Gastroesophageal sphincter (tissue), 4 donors: Measurements from ENCODE around the gene CAMKK1. TPM values are rescaled to one million over a fixed set of nuclear protein-coding genes. Genes with fewer than 3 reads are reported as not detected.

Experiments used
- ATAC-seq: fragments of 150-250 bp; one replicate; pipeline ENCODE4 v1.9.1; 2016; ENCODE audit warnings: mild to moderate bottlenecking, moderate library complexity
- H3K27ac ChIP-seq, 4 donors: fragments of 200-600 bp; sonication (generic) in 3 of 4; 1 replicate in 3 of 4; 2 replicates in 1 of 4; pipeline ENCODE4 v1.5.1; 2016 to 2019
- H3K27me3 ChIP-seq: fragments of 200-600 bp; sonication (generic); one replicate; pipeline ENCODE4 v1.5.1; 2019
- H3K36me3 ChIP-seq, 2 donors: fragments of 200-600 bp; sonication (generic); one replicate each; pipeline ENCODE4 v1.5.1; 2019; ENCODE audit warnings: control low read depth in 1 of 2
- H3K4me1 ChIP-seq, 3 donors: fragments of 200-600 bp; sonication (generic); 1 replicate in 2 of 3; 2 replicates in 1 of 3; pipeline ENCODE4 v1.5.1; 2016 to 2019; ENCODE audit warnings: control low read depth in 2 of 3
- H3K4me3 ChIP-seq, 2 donors: fragments of 200-600 bp; sonication (generic); one replicate each; pipeline ENCODE4 v1.5.1; 2019; ENCODE audit warnings: mild to moderate bottlenecking in 1 of 2, moderate library complexity in 1 of 2
- H3K9me3 ChIP-seq, 3 donors: fragments of 200-600 bp; sonication (generic); one replicate each; pipeline ENCODE4 v1.5.1; 2017 to 2019; ENCODE audit warnings: control low read depth in 2 of 3
- EP300 ChIP-seq: sonication (generic); formaldehyde crosslinking; IDR thresholded peaks from one replicate; pipeline ENCODE4 v1.6.1; 2017; ENCODE audit warnings: antibody characterized with exemption, mild to moderate bottlenecking
- POLR2A ChIP-seq, 2 donors: fragments of 450-650 bp; IDR thresholded peaks; one replicate each; pipeline ENCODE4 v1.6.1; 2017; ENCODE audit warnings: antibody characterized with exemption in 2 of 2, mild to moderate bottlenecking in 2 of 2, moderate library complexity in 1 of 2
- POLR2AphosphoS5 ChIP-seq: sonication (generic); formaldehyde crosslinking; IDR thresholded peaks from one replicate; pipeline ENCODE4 v1.6.1; 2017; ENCODE audit warnings: antibody characterized with exemption
- WGBS, 2 donors: methylation state at CpG; one replicate each; pipeline ENCODE4 v1.1.5; 2018; ENCODE audit warnings: low coverage in 1 of 2; 5-methylcytosine and 5-hydroxymethylcytosine counted together
- total RNA-seq, 4 donors: library from RNA; depleted of rRNA; stranded (reverse); fragments of >200 nt; gene quantifications; one replicate each; pipeline ENCODE4 v1.1.0, GENCODE V29; 2016
- TF ChIP-seq, protein P1 (sequence below), 4 experiments: fragments of 200-600 bp in 2 of 4; fragments of 450-650 bp in 2 of 4; sonication (generic) in 1 of 4; IDR thresholded peaks; one replicate each; pipeline ENCODE4 v1.5.1; 2017 to 2019; ENCODE audit warnings: antibody characterized with exemption in 4 of 4, mild to moderate bottlenecking in 2 of 4, moderate library complexity in 2 of 4

The CAMKK1 gene
- total RNA-seq, 4 donors from 2014 or later: 3.4 to 7.1 (median 3.8) TPM

DNA sequence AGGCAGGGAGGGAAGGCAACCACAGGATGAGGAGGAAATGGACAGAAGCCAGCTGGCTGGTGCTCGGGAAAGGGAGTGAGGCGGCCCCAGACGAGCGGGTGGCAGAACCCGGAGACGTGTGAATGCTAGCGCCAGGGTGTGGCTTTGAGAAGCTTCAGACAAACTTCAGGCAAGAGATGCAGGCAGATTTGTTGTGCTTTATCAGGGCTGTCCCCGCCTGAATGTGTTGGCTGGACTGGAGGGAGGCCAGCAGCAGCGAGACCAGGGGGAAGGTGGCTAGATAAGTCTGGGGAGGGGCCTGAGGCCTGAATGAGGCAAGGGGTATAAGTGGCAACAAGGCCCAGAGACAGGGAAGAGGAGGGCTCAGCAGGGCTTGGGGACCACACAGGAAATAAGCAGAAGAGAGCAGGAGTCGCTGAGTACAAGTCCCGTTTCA lies 22.0 kb downstream of the CAMKK1 start:
- Histone ChIP-seq H3K4me3 (no peak overlapping the region), H3K36me3 (peaks cover 0 to 50% of the 10 kb centered on the region in 2 donors), H3K9me3 (no peaks in the 10 kb centered on the region), H3K4me1 (no peaks in the 10 kb centered on the region), H3K27me3 (no peaks in the 10 kb centered on the region), H3K27ac (peak overlapping the region in 1 of 4 donors; percentile 16)
- TF ChIP-seq, protein P1, sequence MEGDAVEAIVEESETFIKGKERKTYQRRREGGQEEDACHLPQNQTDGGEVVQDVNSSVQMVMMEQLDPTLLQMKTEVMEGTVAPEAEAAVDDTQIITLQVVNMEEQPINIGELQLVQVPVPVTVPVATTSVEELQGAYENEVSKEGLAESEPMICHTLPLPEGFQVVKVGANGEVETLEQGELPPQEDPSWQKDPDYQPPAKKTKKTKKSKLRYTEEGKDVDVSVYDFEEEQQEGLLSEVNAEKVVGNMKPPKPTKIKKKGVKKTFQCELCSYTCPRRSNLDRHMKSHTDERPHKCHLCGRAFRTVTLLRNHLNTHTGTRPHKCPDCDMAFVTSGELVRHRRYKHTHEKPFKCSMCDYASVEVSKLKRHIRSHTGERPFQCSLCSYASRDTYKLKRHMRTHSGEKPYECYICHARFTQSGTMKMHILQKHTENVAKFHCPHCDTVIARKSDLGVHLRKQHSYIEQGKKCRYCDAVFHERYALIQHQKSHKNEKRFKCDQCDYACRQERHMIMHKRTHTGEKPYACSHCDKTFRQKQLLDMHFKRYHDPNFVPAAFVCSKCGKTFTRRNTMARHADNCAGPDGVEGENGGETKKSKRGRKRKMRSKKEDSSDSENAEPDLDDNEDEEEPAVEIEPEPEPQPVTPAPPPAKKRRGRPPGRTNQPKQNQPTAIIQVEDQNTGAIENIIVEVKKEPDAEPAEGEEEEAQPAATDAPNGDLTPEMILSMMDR (IDR thresholded peaks at IDR 0.05): no peak
- TF ChIP-seq POLR2AphosphoS5: no peak
- no peak for TF ChIP-seq EP300
- no peak for TF ChIP-seq POLR2A (IDR thresholded peaks at IDR 0.05)
- ATAC-seq: no peak
- WGBS, 2 donors: 60 to 82% methylated on average over 2 to 10 of the region's 11 CpGs

GRCh38 chr17:3867606-3868005 lies 25.2 kb downstream of the CAMKK1 start:
- 63% methylated on average over 5 of the region's 11 CpGs; no CpG with 5 or more reads in 1 of the 2 donors for WGBS, 2 donors
- no peak for ATAC-seq
- Histone ChIP-seq H3K9me3 (no peaks in the 10 kb centered on the region), H3K27ac (no peak overlapping the region), H3K4me1 (peaks cover 0 to 10% (median 0%) of the 10 kb centered on the region in 3 donors), H3K36me3 (peaks cover 0 to 17% of the 10 kb centered on the region in 2 donors), H3K27me3 (no peaks in the 10 kb centered on the region), H3K4me3 (no peak overlapping the region)
- no peak for TF ChIP-seq POLR2AphosphoS5
- no peak for TF ChIP-seq POLR2A (IDR thresholded peaks at IDR 0.05)
- TF ChIP-seq, protein P1 (IDR thresholded peaks at IDR 0.05): no peak
- no peak for TF ChIP-seq EP300

- Histone ChIP-seq H3K27ac (no peak overlapping the region), H3K36me3 (peaks cover 0 to 14% of the 10 kb centered on the region in 2 donors), H3K9me3 (no peaks in the 10 kb centered on the region), H3K4me3 (no peak overlapping the region), H3K27me3 (no peaks in the 10 kb centered on the region), H3K4me1 (peaks cover 0 to 10% (median 0%) of the 10 kb centered on the region in 3 donors)
- 70% methylated on average over 12 of the region's 17 CpGs; no CpG with 5 or more reads in 1 of the 2 donors for WGBS, 2 donors
- TF ChIP-seq, protein P1 (IDR thresholded peaks at IDR 0.05): no peak
- TF ChIP-seq EP300: no peak
- TF ChIP-seq POLR2AphosphoS5: no peak
- TF ChIP-seq POLR2A (IDR thresholded peaks at IDR 0.05): no peak
- ATAC-seq: no peak
Observed at GRCh38 chr17:3867106-3867505, 25.7 kb downstream of the CAMKK1 start.

DNA sequence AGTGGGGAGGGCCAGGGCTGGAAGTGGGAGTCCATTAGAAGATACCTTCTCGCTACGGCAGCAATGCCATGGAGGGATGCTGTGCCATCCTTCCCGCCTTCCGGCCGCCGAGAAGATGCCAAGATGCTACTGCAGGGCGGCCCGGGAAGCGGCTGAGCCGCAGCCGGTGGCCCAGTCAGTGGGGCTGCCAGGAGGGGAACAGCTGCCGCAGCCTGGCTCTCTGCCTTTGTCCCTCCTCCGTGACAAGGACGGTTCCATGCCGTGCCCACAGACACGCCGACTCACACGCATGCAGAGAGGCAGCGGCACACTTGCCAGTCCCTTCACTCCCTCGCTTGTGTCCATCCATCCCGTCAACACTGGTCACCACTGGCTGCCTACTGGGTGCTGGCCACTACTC lies 26.6 kb downstream of the CAMKK1 start:
- WGBS, 2 donors: 80% methylated on average over 1 of the region's 21 CpGs; no CpG with 5 or more reads in 1 of the 2 donors
- Histone ChIP-seq H3K27me3 (no peaks in the 10 kb centered on the region), H3K27ac (no peak overlapping the region), H3K4me1 (peaks cover 0 to 10% (median 0%) of the 10 kb centered on the region in 3 donors), H3K4me3 (no peak overlapping the region), H3K36me3 (peaks cover 0 to 18% of the 10 kb centered on the region in 2 donors), H3K9me3 (no peaks in the 10 kb centered on the region)
- ATAC-seq: no peak
- TF ChIP-seq POLR2AphosphoS5: no peak
- TF ChIP-seq EP300: no peak
- TF ChIP-seq, protein P1 (IDR thresholded peaks at IDR 0.05): no peak
- no peak for TF ChIP-seq POLR2A (IDR thresholded peaks at IDR 0.05)

DNA sequence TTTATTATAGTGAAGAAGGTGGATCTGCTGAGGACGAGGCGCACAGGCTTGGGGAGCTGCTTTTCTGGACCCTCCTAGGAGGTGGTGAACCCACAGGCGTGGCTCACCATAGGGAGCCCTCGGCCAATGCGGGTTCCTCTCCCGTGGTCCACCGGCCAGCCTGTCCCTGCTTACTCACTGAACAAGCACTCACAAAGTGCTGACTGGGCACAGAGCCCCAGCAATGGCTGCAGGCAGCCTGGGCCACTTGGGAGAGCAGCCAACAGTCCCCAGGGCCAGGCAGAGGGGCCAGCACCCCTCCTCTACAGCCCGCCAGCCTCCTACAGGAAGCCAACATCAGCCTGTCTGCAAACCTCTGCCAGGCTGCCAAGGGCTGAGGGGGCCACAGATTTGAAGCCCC lies 27.7 kb downstream of the CAMKK1 start:
- peaks cover 0 to 10% (median 0%) of the 10 kb centered on the region in 3 donors for H3K4me1 ChIP-seq
- peaks cover 0 to 29% of the 10 kb centered on the region in 2 donors for H3K36me3 ChIP-seq
- WGBS, 2 donors: no CpG with 5 or more reads among the region's 8 CpGs
- no peaks in the 10 kb centered on the region for H3K9me3 ChIP-seq
- no peaks in the 10 kb centered on the region for H3K27me3 ChIP-seq
- TF ChIP-seq, protein P1 (IDR thresholded peaks at IDR 0.05): no peak
- TF ChIP-seq POLR2A (IDR thresholded peaks at IDR 0.05) (no peak), POLR2AphosphoS5 (no peak), EP300 (no peak)
- no peak overlapping the region for H3K4me3 ChIP-seq
- no peak for ATAC-seq
- H3K27ac ChIP-seq: no peak overlapping the region
